Glomerular endothelial cell (primary cell): ENCODE results near the gene ASXL3. TPM values are rescaled to one million over a fixed set of nuclear protein-coding genes. Genes with fewer than 3 reads are reported as not detected.

Source experiments
- DNase-seq: peaks from one replicate; pipeline ENCODE4 v3.0.0-alpha.2; 2011; ENCODE audit warnings: low read depth, low spot score; ENCODE audit errors: extremely low read depth
- total RNA-seq: library from RNA; depleted of rRNA; stranded (reverse); fragments of >200 nt; gene quantifications from 2 replicates; pipeline ENCODE4 v1.2.3, GENCODE V29; 2015

ASXL3 gene
- total RNA-seq = 0.19 and 0.47 TPM in 2 replicates

GRCh38 chr18:33577685-33578517 is at the start of gene ASXL3:
Gene ASXL3, plus strand, starts transcription at chr18:33578219. Its CDS starts 413 bp downstream, at chr18:33578632.
- DNase-seq = no peak

- no peak for DNase-seq
These were observed 45.0 kb upstream of the ASXL3 start for GRCh38 chr18:33532978-33533377.

DNA sequence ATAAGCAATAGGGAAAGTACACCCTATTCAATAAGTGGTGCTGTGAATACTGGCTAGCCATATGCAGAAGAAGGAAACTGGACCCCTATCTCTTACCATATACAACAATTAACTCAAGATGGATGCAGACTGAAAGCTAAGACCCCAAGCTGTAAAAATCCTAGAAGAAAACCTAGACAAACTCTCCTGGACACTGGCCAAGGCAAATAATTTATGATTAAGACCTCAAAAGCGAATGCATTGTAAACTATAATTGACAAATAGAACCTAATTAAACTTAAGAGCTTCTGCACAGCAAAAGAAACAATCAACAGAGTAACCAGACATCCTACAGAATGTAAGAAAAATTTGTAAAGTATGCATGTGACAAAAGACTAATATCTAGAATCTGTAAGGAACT is 41.1 kb upstream of the ASXL3 start:
- DNase-seq = no peak

DNA sequence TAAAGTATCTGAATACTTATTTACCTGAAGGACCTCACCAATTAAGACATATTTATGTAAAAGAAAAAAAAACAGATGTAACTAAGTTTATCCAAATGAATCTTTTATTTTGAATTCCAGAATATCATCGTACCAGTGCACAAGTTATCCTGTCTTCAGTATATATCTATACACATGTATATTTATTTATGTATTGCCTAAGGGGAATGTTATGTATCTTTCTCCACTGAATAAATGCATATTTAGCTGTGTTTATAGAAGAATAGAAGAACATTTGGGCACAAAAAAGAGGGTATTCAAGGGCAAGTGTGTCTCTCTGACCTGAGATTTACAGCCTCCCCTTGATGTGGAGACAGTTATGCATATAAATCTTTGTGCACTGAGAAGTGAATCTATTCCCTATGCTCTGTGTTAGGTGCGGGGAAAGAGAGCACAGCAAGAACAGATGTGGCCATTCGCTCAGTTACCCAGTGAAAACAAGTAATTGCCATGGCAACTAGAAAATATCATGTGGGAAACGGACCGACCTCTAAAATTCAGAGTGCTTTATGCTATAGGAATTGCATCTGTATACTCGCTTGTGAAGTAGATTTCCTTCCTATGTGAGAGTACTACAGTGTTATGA is 39.5 kb upstream of the ASXL3 start:
- DNase-seq = no peak

- no peak for DNase-seq
These were observed 37.6 kb upstream of the ASXL3 start for GRCh38 chr18:33540392-33540791.

- DNase-seq = no peak
These were observed 36.7 kb upstream of the ASXL3 start for GRCh38 chr18:33541316-33541715.

DNA sequence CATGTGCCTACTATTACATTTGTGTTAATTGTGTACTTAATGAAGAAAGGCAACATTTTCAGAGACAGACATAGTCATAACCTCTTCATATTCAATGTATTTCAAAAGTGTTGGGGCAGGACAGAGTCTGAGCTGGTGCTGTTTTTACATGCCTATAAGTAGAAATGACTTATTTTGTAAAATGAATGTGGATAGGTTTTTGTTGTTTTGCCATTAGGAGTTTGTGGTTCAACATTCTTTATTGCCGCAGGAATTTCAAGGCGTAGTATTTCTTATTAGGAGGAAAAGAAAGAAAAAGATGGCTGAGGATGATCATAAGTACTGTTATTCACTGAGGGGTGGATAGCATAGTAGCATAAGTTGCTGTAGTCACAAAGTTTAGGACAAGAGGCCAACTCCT is 21.2 kb upstream of the ASXL3 start:
- no peak for DNase-seq

- DNase-seq = no peak
These were observed 20.3 kb upstream of the ASXL3 start for GRCh38 chr18:33557706-33558105.

GRCh38 chr18:33558529-33558928 is 19.5 kb upstream of the ASXL3 start:
- DNase-seq = no peak

GRCh38 chr18:33560686-33561370 is 17.2 kb upstream of the ASXL3 start:
- no peak for DNase-seq

- no peak for DNase-seq
These were observed 15.3 kb upstream of the ASXL3 start for GRCh38 chr18:33562741-33563140.

DNA sequence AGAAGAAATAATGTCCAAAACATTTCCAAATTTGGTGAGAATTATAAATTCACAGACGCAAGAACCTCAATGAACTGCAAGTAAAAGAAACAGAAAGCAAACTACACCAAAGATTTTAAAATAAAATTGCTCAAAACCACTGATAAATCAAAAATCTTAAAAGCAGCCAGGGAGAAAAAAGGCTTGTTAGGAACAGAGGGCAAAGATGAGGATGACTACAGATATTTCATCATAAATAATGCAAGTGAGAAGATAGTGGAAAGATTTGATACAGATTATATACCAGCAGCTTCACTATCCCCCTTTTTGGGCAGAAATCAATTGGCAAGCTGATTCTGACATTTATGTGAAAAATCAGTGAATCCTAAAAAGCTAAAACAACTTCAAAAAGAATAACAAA is 10.3 kb upstream of the ASXL3 start:
- no peak for DNase-seq

GRCh38 chr18:33571998-33572787 is 5.8 kb upstream of the ASXL3 start:
- no peak for DNase-seq

DNA sequence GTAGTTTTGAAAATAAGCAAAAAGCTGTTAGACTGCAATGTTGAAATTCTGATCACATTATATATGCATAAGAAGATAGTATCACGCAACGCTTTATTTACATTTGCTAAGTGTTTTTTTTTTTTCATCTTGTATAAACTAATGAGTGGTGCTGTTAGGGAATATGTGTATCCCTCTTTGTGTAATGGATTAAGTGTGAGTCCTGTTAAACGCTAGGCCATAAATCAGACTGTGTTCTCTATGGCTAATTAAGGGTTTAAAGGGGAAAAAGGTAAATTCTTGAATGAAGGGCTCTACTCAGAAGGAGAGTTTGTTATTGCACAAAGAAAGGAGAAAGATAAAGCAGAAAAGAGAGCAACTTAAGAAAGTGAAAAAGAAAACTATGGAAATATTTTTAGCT is 4.8 kb upstream of the ASXL3 start:
- DNase-seq = no peak

DNA sequence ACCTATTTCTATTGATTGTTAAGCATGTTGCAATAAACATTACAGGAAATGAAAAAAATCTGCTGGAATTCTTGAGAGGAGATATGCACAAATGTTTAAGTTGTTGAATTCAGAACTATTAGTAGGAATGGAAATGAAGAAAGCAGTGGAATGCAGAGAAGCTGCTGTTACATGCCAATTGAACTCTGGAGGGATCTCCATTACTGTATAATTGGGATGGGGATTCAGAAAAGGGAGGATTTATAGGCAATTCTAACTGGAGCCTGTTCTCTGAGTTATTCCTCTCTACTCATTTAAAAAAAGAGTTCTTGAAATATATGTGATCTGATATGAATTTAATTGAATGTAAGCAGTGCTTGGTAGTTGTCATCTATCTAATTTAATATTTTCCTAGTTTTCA is 2.6 kb upstream of the ASXL3 start:
- DNase-seq = no peak

- no peak for DNase-seq
These were observed 896 bp upstream of the ASXL3 start for GRCh38 chr18:33576999-33577646.

DNA sequence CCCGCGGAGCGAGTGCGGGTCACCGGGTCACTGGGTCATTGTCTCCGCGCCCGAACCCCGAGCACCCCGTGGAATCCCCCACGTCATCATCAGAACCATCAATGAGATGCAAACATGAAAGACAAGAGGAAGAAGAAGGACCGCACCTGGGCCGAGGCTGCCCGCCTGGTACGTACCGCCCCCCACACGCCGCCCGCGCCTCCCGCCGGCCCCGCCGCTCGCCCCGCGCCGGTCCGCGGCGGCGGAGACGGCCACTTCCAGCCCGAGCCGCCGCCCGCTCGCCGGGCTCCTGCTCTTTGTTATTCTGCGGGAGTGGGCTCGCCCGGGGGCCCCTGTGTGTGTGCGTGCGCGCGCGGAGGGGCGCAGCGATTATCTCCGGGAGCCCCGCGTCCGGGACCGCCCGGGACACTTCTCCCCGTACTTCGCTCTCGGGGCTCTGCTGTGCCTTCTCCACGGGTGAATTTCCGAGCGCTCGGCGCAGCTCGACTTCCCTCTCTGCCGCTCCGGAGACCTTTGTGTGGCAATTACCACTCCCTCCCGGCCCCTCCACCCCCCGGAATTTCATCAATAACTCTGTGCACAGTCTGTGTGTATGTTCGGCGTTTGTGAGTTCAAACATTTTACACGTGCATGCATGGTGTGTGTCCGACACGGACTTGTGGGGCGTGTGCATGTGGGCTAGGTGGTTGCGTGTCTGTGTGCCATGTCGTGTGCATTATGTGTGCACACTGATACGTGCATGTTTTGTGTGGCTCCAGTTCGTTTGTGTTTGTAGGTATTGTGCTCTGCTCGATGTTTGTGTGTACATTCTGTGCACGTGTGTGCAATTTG is 714 bp downstream of the ASXL3 start:
- no peak for DNase-seq

DNA sequence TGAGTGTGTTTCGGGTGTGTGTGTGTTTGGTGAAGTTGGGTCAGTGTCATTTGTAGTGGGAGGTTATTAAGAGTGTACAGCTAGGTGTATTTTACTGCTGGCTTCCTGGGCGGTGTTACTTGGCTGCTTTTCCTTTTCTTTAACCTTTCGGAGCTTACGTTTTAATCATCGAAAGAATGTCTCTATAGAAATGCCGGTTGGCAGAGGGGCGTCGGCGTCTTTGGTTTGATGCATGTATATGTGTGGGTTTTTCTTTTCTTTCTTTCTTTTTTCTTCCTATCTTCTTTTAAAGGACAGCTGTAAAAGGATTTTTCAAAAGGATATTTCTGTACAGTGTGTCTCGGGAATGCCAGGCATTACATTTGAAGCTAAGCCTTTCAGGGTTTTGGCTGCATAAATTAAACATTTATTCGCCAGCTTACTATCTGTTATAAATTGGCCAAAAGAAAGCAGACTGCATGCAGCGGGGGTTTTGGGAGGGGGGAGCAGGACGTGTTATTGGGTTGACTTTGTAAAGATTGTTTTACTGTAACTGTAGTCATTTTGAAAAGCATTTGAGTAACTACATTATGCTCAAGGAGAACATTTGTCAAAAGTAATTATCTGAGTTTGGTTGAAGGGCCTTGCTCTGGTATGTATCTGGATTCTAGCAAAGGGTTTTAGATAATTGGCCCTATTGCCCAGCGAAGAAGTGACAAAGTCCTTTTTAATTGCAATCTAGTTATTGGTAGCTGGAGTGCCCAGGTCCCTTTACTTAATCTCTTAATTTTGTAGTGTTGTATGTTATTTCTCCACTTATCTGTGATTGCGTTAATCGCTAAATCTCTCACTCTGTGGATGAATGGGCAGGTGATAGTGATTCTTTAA is 1.6 kb downstream of the ASXL3 start:
- DNase-seq = no peak

GRCh38 chr18:33580546-33580945 is 2.5 kb downstream of the ASXL3 start:
- DNase-seq = no peak
